OCI-LY7 (cell line): ENCODE results near the gene GSE1. TPM values are rescaled to one million over a fixed set of nuclear protein-coding genes. Genes with fewer than 3 reads are reported as not detected.

Experiments
- BruUV-seq: library from RNA; stranded (reverse); fragments of 400-500 nt; replicated peaks from 2 replicates; lab custom pipeline; 2021; lab: Mats Ljungman, UMichigan
- CTCF ChIA-PET: fragments of 300-600 bp; sonication (Branson Sonifier 250); formaldehyde crosslinking; loops from one replicate; lab custom pipeline; 2022; ENCODE audit warnings: antibody characterized with exemption; ENCODE audit not compliant: unreplicated experiment; lab: Charles Lee
- POLR2A ChIA-PET: fragments of 300-600 bp; sonication (Branson Sonifier 250); formaldehyde crosslinking; loops from one replicate; lab custom pipeline; 2022; ENCODE audit warnings: antibody characterized with exemption; lab: Charles Lee
- DNase-seq: peaks from one replicate; pipeline ENCODE4 v3.0.0-alpha.2; 2015; ENCODE audit warnings: low spot score
- H2AFZ ChIP-seq: fragments of 200-600 bp; sonication (generic), shearing (Covaris generic); 2 replicates; pipeline ENCODE4 v1.6.1; 2014; ENCODE audit warnings: mild to moderate bottlenecking, antibody characterized with exemption, low read length, moderate library complexity
- H3K27ac ChIP-seq: fragments of 200-600 bp; sonication (generic); 2 replicates; pipeline ENCODE4 v1.5.1; 2014; ENCODE audit warnings: mixed run types, low read depth, mild to moderate bottlenecking, moderate library complexity, low read length, inconsistent platforms; ENCODE audit not compliant: poor library complexity, severe bottlenecking
- H3K36me3 ChIP-seq: fragments of 200-600 bp; sonication (generic); 2 replicates; pipeline ENCODE4 v1.6.1; 2014; ENCODE audit warnings: mild to moderate bottlenecking, antibody characterized with exemption, low read length, moderate library complexity, mixed read lengths; ENCODE audit not compliant: insufficient read depth
- H3K4me1 ChIP-seq: fragments of 200-600 bp; sonication (generic); 2 replicates; pipeline ENCODE4 v1.5.1; 2014; ENCODE audit warnings: mild to moderate bottlenecking, low read length; ENCODE audit not compliant: insufficient read depth, poor library complexity, severe bottlenecking
- H3K4me2 ChIP-seq: fragments of 200-600 bp; sonication (generic); 2 replicates; pipeline ENCODE4 v1.6.1; 2014; ENCODE audit warnings: mild to moderate bottlenecking, low read length
- H3K4me3 ChIP-seq: fragments of 200-600 bp; sonication (generic); 2 replicates; pipeline ENCODE4 v1.5.1; 2014; ENCODE audit warnings: mild to moderate bottlenecking, low read depth, low read length; ENCODE audit not compliant: poor library complexity, severe bottlenecking
- H3K79me2 ChIP-seq: fragments of 200-600 bp; sonication (generic); 2 replicates; pipeline ENCODE4 v1.6.1; 2016; ENCODE audit warnings: low read depth, mild to moderate bottlenecking, low read length, moderate library complexity, mixed read lengths; ENCODE audit not compliant: insufficient read depth
- H3K9me2 ChIP-seq: fragments of 200-600 bp; sonication (generic); 2 replicates; pipeline ENCODE4 v1.6.1; 2016; ENCODE audit warnings: mild to moderate bottlenecking, low read length, mixed read lengths; ENCODE audit not compliant: insufficient read depth
- H3K9me3 ChIP-seq: fragments of 200-600 bp; sonication (generic); 2 replicates; pipeline ENCODE4 v1.6.1; 2014; ENCODE audit warnings: mild to moderate bottlenecking, mixed run types, low read length, mixed read lengths
- H4K20me1 ChIP-seq: fragments of 200-600 bp; sonication (generic); 2 replicates; pipeline ENCODE4 v1.6.1; 2014; ENCODE audit warnings: mild to moderate bottlenecking, antibody characterized with exemption, low read length, moderate library complexity, mixed read lengths; ENCODE audit not compliant: insufficient read depth
- EZH2phosphoT487 ChIP-seq: fragments of 200-600 bp; sonication (generic); IDR thresholded peaks from 2 replicates; pipeline ENCODE4 v1.6.1; 2018; ENCODE audit warnings: low read depth, borderline replicate concordance, mild to moderate bottlenecking, mixed run types, antibody characterized with exemption, low read length, moderate library complexity, mixed read lengths
- intact Hi-C: fragments of 100-400 bp; cut with micrococcal nuclease; formaldehyde crosslinking; loops from one replicate; pipeline ENCODE4 v1.10.0; 2022; ENCODE audit not compliant: unreplicated experiment
- total RNA-seq, 2 experiments: library from RNA; depleted of rRNA in 1 of 2; stranded (reverse); fragments of >200 nt in 1 of 2; shearing (Covaris generic) in 1 of 2; gene quantifications; 2 replicates each; pipeline ENCODE4 v1.2.3, GENCODE V29; 2014 to 2022
- TF ChIP-seq, protein P1 (sequence below): fragments of 200-600 bp; sonication (generic); conservative IDR thresholded peaks from 2 replicates; pipeline ENCODE4 v1.5.1; 2014; ENCODE audit warnings: mild to moderate bottlenecking, antibody characterized with exemption, low read length, moderate library complexity, mixed read lengths

GSE1 gene
- total RNA-seq, 2 experiments from 2014 or later: 30.9 to 66.6 TPM

DNA sequence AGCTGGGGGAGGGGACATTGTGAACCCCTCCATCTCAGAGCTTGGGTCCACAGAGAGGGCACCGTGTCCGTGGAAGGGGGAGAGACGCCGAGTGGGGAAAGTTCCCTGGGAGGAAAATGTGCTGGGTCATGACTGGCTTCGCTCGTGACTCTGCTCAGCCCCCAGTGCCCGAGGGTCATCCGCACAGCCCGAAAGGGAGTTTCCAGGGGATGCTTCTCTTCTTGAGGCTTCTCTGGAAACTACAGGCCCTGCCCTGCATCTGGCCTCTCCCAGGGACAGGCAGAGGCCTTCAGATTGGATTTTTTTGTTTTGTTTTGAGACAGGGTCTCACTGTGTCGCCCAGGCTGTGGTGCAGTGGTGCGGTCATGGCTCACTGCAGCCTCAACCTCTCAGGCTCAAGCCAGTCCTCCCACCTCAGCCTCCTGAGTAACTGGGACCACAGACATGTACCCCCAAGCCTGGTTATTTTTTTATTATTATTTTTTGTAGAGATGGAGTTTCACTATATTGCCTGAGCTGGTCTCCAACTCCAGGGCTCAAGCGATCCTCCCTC lies 9.8 kb upstream of the GSE1 start:
- no peak for DNase-seq
- peak overlapping the region; percentile 1 for H3K27ac ChIP-seq
- no TSS peak for BruUV-seq
- H3K4me3 ChIP-seq: no peak overlapping the region
- no peaks in the 10 kb centered on the region for H3K79me2 ChIP-seq
- no peak for TF ChIP-seq EZH2phosphoT487
- TF ChIP-seq, protein P1, sequence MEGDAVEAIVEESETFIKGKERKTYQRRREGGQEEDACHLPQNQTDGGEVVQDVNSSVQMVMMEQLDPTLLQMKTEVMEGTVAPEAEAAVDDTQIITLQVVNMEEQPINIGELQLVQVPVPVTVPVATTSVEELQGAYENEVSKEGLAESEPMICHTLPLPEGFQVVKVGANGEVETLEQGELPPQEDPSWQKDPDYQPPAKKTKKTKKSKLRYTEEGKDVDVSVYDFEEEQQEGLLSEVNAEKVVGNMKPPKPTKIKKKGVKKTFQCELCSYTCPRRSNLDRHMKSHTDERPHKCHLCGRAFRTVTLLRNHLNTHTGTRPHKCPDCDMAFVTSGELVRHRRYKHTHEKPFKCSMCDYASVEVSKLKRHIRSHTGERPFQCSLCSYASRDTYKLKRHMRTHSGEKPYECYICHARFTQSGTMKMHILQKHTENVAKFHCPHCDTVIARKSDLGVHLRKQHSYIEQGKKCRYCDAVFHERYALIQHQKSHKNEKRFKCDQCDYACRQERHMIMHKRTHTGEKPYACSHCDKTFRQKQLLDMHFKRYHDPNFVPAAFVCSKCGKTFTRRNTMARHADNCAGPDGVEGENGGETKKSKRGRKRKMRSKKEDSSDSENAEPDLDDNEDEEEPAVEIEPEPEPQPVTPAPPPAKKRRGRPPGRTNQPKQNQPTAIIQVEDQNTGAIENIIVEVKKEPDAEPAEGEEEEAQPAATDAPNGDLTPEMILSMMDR: no peak
- CTCF ChIA-PET: no interaction called here
- peaks cover 53% of the 10 kb centered on the region for H3K4me1 ChIP-seq
- H3K4me2 ChIP-seq: peak overlapping the region; percentile 41
- POLR2A ChIA-PET: interaction anchor here (0.6 to 1.4 kb wide), 2 partner anchors 46 to 48 kb away, joined by 3 to 4 read pairs; no protein-coding TSS in a partner anchor
- H3K9me3 ChIP-seq: no peaks in the 10 kb centered on the region
- H3K9me2 ChIP-seq: no peaks in the 10 kb centered on the region
- H4K20me1 ChIP-seq: no peaks in the 10 kb centered on the region
- H3K36me3 ChIP-seq: no peaks in the 10 kb centered on the region
- no peak overlapping the region for H2AFZ ChIP-seq
- intact Hi-C loops: no loop called here

DNA sequence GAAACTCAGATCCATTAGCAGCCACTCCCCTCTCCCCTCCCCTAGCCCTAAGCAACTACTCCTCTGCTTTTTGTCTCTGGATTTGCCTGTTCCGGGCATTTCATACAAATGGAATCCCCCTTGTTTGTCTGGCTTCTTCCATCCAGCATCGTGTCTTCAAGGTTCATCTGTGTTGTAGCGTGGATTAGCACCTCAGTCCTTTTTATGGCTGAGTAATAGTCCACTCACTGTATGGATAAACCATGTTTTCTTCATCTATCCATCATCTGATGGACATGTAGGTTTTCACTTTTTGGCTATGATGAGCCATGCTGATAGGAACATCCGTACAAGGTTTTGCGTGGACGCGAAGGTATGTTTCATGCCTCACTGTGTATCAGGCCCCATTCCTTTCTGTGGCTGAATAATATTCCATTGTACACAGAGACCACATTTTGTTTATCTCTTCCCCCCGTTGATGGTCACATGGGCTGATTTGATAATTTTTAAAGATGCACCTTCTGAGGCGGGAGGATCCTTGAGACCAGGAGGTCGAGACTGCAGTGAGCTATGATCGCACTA lies 8.9 kb upstream of the GSE1 start:
- Histone ChIP-seq H2AFZ (no peak overlapping the region), H3K4me2 (no peak overlapping the region), H3K4me3 (no peak overlapping the region), H3K36me3 (no peaks in the 10 kb centered on the region), H3K27ac (no peak overlapping the region), H4K20me1 (no peaks in the 10 kb centered on the region), H3K9me3 (no peaks in the 10 kb centered on the region), H3K79me2 (no peaks in the 10 kb centered on the region), H3K4me1 (peaks cover 61% of the 10 kb centered on the region), H3K9me2 (no peaks in the 10 kb centered on the region)
- no peak for DNase-seq
- BruUV-seq: no TSS peak
- POLR2A ChIA-PET: interaction anchor here (0.9 kb wide), 1 partner anchor 80 kb away, joined by 3 read pairs; no protein-coding TSS in a partner anchor
- TF ChIP-seq, protein P1: no peak
- no peak for TF ChIP-seq EZH2phosphoT487
- intact Hi-C loops: no loop called here
- CTCF ChIA-PET: no interaction called here
